ENCODE data around the gene MATN4.

Gene MATN4

GRCh38 chr20:45313065-45313695 lies 5.1 kb upstream of the MATN4 start:
- DNase-seq = no peak

- no peak for DNase-seq
Measured at GRCh38 chr20:45312241-45312640, 4.1 kb upstream of the MATN4 start.

- DNase-seq = peak; percentile 51
Measured at GRCh38 chr20:45311589-45312211, 3.6 kb upstream of the MATN4 start.

- DNase-seq = no peak
Measured at GRCh38 chr20:45309075-45309474, 976 bp upstream of the MATN4 start.

- no peak for DNase-seq
Measured at GRCh38 chr20:45307076-45307640, 941 bp downstream of the MATN4 start.

GRCh38 chr20:45306431-45306982 lies 1.6 kb downstream of the MATN4 start, which contains the start of gene RBPJL:
Gene RBPJL, plus strand, starts transcription at chr20:45306840. Its CDS starts 83 bp downstream, at chr20:45306923.
- no peak for DNase-seq

- no peak for DNase-seq
Measured at GRCh38 chr20:45305262-45305661, 2.8 kb downstream of the MATN4 start.

GRCh38 chr20:45304464-45304999 lies 3.6 kb downstream of the MATN4 start:
- no peak for DNase-seq

- DNase-seq = no peak
Measured at GRCh38 chr20:45303586-45304463, 4.3 kb downstream of the MATN4 start.

GRCh38 chr20:45301824-45302271 lies 6.3 kb downstream of the MATN4 start:
- no peak for DNase-seq

GRCh38 chr20:45300961-45301360 lies 7.1 kb downstream of the MATN4 start:
- no peak for DNase-seq

- no peak for DNase-seq
Measured at GRCh38 chr20:45299786-45300185, 8.3 kb downstream of the MATN4 start.

GRCh38 chr20:45297786-45298497 lies 10.2 kb downstream of the MATN4 start:
- no peak for DNase-seq

- no peak for DNase-seq
Measured at GRCh38 chr20:45294659-45295058, 13.4 kb downstream of the MATN4 start.

GRCh38 chr20:45294003-45294368 lies 14.1 kb downstream of the MATN4 start:
- DNase-seq = no peak

GRCh38 chr20:45293041-45294002 lies 14.8 kb downstream of the MATN4 start:
- peak; percentile 66 for DNase-seq

- DNase-seq = no peak
Measured at GRCh38 chr20:45292343-45292742, 15.8 kb downstream of the MATN4 start.

- no peak for DNase-seq
Measured at GRCh38 chr20:45291526-45291925, 16.6 kb downstream of the MATN4 start.

- peak; percentile 58 for DNase-seq
Measured at GRCh38 chr20:45290677-45291355, 17.3 kb downstream of the MATN4 start.

Measured in CD4-positive, alpha-beta T cell treated with Interferon gamma for 1 hour (primary cell).